Duodenal mucosa (tissue), 2 donors: Measurements from ENCODE around the gene PATL1.

ENCODE experiments used
- H3K27ac ChIP-seq: one replicate; pipeline ENCODE4 v1.7.0; 2013; ENCODE audit warnings: low read depth, low read length
- H3K27me3 ChIP-seq, 2 donors: one replicate each; pipeline ENCODE4 v1.7.0; 2013; ENCODE audit warnings: low read length in 2 of 2, control low read depth in 1 of 2; ENCODE audit not compliant: insufficient read depth in 2 of 2, control insufficient read depth in 1 of 2
- H3K36me3 ChIP-seq, 2 donors: one replicate each; pipeline ENCODE4 v1.7.0; 2013; ENCODE audit warnings: low read length in 2 of 2, control low read depth in 1 of 2; ENCODE audit not compliant: insufficient read depth in 2 of 2, control insufficient read depth in 1 of 2
- H3K4me1 ChIP-seq, 2 donors: one replicate each; pipeline ENCODE4 v1.7.0; 2013; ENCODE audit warnings: low read length in 2 of 2, control low read depth in 1 of 2; ENCODE audit not compliant: insufficient read depth in 2 of 2, control insufficient read depth in 1 of 2
- H3K4me3 ChIP-seq, 2 donors: one replicate each; pipeline ENCODE4 v1.7.0; 2013; ENCODE audit warnings: low read length in 2 of 2, low read depth in 1 of 2
- H3K9ac ChIP-seq, 2 donors: one replicate each; pipeline ENCODE4 v1.7.0; 2013; ENCODE audit warnings: low read length in 2 of 2, low read depth in 1 of 2
- H3K9me3 ChIP-seq, 2 donors: one replicate each; pipeline ENCODE4 v1.7.0; 2013; ENCODE audit warnings: low read length in 2 of 2, control low read depth in 1 of 2; ENCODE audit not compliant: control insufficient read depth in 1 of 2

Gene PATL1

DNA sequence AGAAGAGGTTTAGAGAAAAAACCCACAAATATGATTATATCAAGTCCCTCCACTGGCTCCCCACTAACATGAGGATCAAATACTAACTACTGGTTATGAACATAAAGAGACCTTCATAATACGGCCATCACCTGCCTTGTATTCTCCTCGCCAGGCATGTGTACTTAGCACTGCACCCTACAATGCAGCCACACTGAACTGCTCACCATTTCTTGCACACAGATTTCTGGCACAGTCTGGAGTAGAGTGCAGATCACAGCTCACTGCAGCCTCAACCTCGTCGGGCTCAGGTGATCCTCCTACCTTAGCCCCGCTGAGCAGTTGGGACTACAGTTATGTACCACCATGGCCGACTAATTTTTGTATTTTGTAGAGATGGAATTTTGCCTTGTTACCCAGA is 66.4 kb downstream of the PATL1 start:
- Histone ChIP-seq H3K9me3 (no peaks in the 10 kb centered on the region), H3K36me3 (peaks cover 70 to 95% of the 10 kb centered on the region in 2 donors), H3K27me3 (no peaks in the 10 kb centered on the region), H3K4me1 (no peaks in the 10 kb centered on the region), H3K9ac (no peak overlapping the region), H3K27ac (no peak overlapping the region), H3K4me3 (no peak overlapping the region)

DNA sequence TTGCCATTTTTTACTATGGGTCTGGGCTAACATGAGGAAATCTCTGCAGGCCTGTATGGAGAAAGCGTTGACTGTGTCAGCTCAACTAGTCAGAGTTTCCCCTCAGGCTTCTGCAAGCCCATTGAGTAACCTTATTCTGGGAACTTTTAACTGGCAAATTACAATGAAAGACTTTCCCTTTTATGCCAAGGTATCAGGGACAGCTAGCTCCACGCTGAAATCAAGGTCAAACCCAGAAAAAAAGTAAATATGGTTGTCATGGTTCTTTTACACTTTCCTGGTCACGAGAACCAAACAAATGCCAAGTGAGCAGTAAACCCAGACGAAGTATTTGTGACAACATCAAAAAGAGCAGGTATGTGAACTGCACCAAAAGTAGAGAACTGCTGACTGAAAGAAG is 67.0 kb downstream of the PATL1 start:
- no peak overlapping the region for H3K27ac ChIP-seq
- H3K36me3 ChIP-seq: peaks cover 63 to 94% of the 10 kb centered on the region in 2 donors

DNA sequence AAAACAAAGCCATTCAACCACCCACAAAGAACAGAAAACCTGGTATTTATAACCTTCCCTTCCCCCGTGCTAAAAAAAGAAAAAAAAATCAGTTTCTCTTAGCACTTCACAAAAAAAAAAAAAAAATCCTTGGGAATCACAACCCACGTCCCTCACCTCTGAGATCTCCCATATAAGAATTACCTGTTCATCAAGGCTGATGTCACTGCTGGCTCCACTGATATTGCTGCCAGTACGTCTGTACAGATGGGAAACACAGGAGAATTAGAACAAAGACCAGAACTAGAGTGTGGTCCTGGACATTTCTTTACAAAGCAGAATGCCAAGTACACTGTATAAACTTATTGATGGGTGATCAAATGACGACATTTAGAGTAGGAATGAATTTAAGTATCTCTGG is 68.2 kb downstream of the PATL1 start:
- no peak overlapping the region for H3K27ac ChIP-seq
- H3K9ac ChIP-seq: no peak overlapping the region
- H3K4me3 ChIP-seq: no peak overlapping the region
- H3K27me3 ChIP-seq: no peaks in the 10 kb centered on the region
- peaks cover 59 to 91% of the 10 kb centered on the region in 2 donors for H3K36me3 ChIP-seq
- no peaks in the 10 kb centered on the region for H3K4me1 ChIP-seq
- no peaks in the 10 kb centered on the region for H3K9me3 ChIP-seq

More for the DNA sequence above, 67.0 kb downstream of the PATL1 start:
- Histone ChIP-seq H3K9ac (no peak overlapping the region), H3K4me3 (no peak overlapping the region), H3K9me3 (no peaks in the 10 kb centered on the region), H3K27me3 (no peaks in the 10 kb centered on the region), H3K4me1 (no peaks in the 10 kb centered on the region)

DNA sequence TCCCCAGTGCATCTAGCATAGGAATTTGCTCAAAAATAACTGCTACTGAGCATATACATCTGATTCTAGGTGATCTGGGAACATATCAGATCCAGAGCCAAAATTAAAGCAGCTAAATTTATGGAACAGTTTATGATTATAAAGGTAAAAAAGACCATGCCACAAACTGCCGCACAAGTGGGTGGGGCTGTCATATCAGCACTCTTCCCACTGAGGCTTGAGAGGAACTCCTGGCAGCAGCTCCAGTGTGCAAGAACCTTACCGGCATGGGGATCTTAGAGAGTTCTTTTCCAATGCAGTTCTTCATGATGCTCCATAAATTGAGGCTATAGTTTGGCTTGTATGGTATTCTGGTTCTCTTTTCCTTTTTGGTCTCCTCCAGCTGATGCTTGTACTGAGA is 68.6 kb downstream of the PATL1 start:
- Histone ChIP-seq H3K9ac (no peak overlapping the region), H3K36me3 (peaks cover 58 to 91% of the 10 kb centered on the region in 2 donors)

DNA sequence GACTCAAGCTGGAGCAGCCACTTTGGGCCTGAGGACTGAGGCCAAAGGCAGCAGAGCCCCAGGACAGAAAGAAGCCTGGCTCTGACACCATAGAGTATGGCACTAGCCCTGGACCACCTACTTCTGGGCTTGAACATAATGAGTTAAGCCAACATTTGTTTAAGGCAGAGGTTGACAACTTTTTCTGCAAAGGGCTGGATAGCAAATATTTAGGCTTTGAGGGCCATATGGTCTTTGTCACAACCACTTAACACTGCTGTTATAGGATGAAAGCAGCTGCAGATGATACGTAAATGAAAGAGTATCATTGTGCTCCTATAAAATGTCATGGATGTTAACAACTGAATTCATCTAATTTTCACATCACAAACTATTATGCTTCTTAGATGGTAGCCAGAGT is 69.9 kb downstream of the PATL1 start:
- Histone ChIP-seq H3K4me3 (no peak overlapping the region), H3K4me1 (no peaks in the 10 kb centered on the region), H3K36me3 (peaks cover 66 to 92% of the 10 kb centered on the region in 2 donors), H3K9ac (no peak overlapping the region), H3K9me3 (no peaks in the 10 kb centered on the region), H3K27me3 (no peaks in the 10 kb centered on the region), H3K27ac (no peak overlapping the region)

More for the DNA sequence above, 68.6 kb downstream of the PATL1 start:
- Histone ChIP-seq H3K9me3 (no peaks in the 10 kb centered on the region), H3K27me3 (no peaks in the 10 kb centered on the region), H3K4me3 (no peak overlapping the region), H3K27ac (no peak overlapping the region), H3K4me1 (no peaks in the 10 kb centered on the region)
